Measurements from ENCODE around the gene SLC66A1.

SLC66A1 gene

GRCh38 chr1:19366599-19367536 lies 54.7 kb downstream of the SLC66A1 start:
- TF ChIP-seq CTCF (IDR thresholded peaks at IDR 0.05; ENCODE audit: borderline replicate concordance, insufficient read depth, low read depth, low read length) = no peak
- H3K4me3 ChIP-seq (ENCODE audit: low read depth, low read length) = no peak overlapping the region

- no peak for TF ChIP-seq CTCF (IDR thresholded peaks at IDR 0.05; ENCODE audit: borderline replicate concordance, insufficient read depth, low read depth, low read length)
Measured at GRCh38 chr1:19367584-19368041, 55.5 kb downstream of the SLC66A1 start.

GRCh38 chr1:19368050-19368449 lies 55.9 kb downstream of the SLC66A1 start:
- no peak overlapping the region for H3K4me3 ChIP-seq (ENCODE audit: low read depth, low read length)

More at GRCh38 chr1:19367584-19368041, 55.5 kb downstream of the SLC66A1 start:
- H3K4me3 ChIP-seq (ENCODE audit: low read depth, low read length) = no peak overlapping the region

GRCh38 chr1:19368964-19369363 lies 56.8 kb downstream of the SLC66A1 start:
- no peak for TF ChIP-seq CTCF (IDR thresholded peaks at IDR 0.05; ENCODE audit: borderline replicate concordance, insufficient read depth, low read depth, low read length)
- H3K4me3 ChIP-seq (ENCODE audit: low read depth, low read length) = no peak overlapping the region

More at GRCh38 chr1:19368050-19368449, 55.9 kb downstream of the SLC66A1 start:
- TF ChIP-seq CTCF (IDR thresholded peaks at IDR 0.05; ENCODE audit: borderline replicate concordance, insufficient read depth, low read depth, low read length) = no peak

- H3K4me3 ChIP-seq (ENCODE audit: low read depth, low read length) = no peak overlapping the region
- no peak for TF ChIP-seq CTCF (IDR thresholded peaks at IDR 0.05; ENCODE audit: borderline replicate concordance, insufficient read depth, low read depth, low read length)
Measured at GRCh38 chr1:19369396-19370090, 57.4 kb downstream of the SLC66A1 start.

GRCh38 chr1:19370453-19371170 lies 58.5 kb downstream of the SLC66A1 start:
- TF ChIP-seq CTCF (IDR thresholded peaks at IDR 0.05; ENCODE audit: borderline replicate concordance, insufficient read depth, low read depth, low read length) = no peak
- no peak overlapping the region for H3K4me3 ChIP-seq (ENCODE audit: low read depth, low read length)

Data from GM12875 (cell line).